Fibroblast of villous mesenchyme (primary cell): Measurements from ENCODE around the gene DAND5. TPM values are rescaled to one million over a fixed set of nuclear protein-coding genes. Genes with fewer than 3 reads are reported as not detected.

ENCODE experiments used
- DNase-seq: peaks from one replicate; pipeline ENCODE4 v3.0.0-alpha.2; 2010; ENCODE audit warnings: low read depth
- H3K4me3 ChIP-seq: 2 replicates; pipeline ENCODE4 v1.5.1; 2011; ENCODE audit warnings: low read depth, mild to moderate bottlenecking, low read length
- total RNA-seq: library from RNA; depleted of rRNA; stranded (reverse); fragments of >200 nt; gene quantifications from 2 replicates; pipeline ENCODE4 v1.2.3, GENCODE V29; 2012
- TF ChIP-seq, protein P1 (sequence below): IDR thresholded peaks from 2 replicates; pipeline ENCODE4 v1.5.1; 2012; ENCODE audit warnings: low read depth, mild to moderate bottlenecking, low read length; ENCODE audit not compliant: insufficient read depth

The DAND5 gene
- total RNA-seq, 1 donor, result not detected

DNA sequence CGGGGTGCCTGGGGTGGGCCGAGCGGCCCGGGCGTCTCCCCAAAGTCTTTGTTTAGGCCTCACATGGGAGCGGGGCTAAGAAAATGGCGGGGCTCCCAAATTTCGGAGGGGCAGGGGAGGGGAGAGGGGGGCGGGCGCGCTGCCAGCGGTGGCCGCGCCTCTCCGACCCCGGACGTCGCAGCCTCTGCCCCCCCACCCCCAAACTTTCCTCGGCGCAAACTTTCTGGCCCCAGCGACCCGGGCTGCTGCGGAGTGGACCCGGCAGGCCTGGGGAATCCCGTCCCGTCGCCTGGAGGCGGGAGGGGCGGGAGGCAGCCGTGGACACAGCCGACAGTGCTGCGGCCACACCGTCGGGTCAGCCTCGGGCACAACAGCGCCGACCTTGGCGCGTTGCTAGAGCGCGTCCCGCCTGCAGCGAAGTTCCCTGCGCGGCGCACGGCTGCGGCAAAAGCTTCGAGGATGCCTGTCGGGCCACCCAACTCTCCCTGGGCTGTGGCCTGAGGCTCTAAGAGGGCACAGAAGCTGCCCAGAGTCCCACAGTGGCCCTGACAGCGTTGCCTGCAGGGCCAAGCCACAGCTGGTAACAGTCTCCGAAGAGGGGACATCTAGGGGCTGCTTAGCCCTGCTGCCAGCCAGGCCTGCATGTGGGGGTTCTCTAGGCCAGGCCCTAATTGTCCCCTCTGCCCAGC is 27.2 kb downstream of the DAND5 start:
- DNase-seq, result no peak
- TF ChIP-seq, protein P1, sequence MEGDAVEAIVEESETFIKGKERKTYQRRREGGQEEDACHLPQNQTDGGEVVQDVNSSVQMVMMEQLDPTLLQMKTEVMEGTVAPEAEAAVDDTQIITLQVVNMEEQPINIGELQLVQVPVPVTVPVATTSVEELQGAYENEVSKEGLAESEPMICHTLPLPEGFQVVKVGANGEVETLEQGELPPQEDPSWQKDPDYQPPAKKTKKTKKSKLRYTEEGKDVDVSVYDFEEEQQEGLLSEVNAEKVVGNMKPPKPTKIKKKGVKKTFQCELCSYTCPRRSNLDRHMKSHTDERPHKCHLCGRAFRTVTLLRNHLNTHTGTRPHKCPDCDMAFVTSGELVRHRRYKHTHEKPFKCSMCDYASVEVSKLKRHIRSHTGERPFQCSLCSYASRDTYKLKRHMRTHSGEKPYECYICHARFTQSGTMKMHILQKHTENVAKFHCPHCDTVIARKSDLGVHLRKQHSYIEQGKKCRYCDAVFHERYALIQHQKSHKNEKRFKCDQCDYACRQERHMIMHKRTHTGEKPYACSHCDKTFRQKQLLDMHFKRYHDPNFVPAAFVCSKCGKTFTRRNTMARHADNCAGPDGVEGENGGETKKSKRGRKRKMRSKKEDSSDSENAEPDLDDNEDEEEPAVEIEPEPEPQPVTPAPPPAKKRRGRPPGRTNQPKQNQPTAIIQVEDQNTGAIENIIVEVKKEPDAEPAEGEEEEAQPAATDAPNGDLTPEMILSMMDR, result peak; percentile 6
- H3K4me3 ChIP-seq, result peak overlapping the region; percentile 76

DNA sequence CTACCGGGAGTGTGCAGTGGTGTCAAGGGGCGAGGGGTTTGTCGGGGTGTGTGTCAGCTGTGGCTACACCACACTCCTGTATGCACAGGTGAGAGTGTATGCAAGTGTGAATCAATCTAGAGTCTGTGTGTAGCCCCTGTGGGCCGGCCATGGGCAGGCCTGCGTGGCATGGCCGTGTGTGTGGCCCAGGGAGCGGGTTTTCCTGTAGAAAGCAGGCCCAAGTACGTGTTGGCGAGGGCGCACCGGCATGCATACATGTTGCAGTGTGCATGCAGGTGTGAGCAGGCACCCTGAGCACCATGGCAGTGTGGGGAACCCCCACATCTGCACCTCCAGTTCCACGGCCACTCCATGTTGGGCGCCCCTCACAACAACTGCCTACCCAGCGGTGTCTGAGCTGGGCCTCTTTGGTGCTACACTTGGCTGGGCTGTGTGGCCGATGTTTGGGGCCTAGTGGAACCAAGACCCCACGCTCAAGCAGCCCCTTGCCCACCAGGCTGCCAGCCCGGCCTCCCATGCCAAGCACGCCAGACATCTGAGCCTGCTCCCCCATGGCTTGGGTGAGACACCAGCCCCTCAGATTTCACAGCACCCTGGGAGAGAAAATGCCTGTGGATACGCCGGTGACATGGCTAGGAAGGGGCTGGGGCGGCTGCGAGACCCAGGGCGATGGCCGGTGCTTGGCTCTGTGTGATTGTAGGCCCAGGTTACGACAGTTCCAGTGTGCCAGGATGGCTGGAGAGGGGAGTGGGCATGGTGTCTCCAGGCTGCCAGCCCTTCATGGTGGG is 28.0 kb downstream of the DAND5 start:
- peak overlapping the region; percentile 76 for H3K4me3 ChIP-seq
- TF ChIP-seq, protein P1, result no peak
- DNase-seq, result no peak

DNA sequence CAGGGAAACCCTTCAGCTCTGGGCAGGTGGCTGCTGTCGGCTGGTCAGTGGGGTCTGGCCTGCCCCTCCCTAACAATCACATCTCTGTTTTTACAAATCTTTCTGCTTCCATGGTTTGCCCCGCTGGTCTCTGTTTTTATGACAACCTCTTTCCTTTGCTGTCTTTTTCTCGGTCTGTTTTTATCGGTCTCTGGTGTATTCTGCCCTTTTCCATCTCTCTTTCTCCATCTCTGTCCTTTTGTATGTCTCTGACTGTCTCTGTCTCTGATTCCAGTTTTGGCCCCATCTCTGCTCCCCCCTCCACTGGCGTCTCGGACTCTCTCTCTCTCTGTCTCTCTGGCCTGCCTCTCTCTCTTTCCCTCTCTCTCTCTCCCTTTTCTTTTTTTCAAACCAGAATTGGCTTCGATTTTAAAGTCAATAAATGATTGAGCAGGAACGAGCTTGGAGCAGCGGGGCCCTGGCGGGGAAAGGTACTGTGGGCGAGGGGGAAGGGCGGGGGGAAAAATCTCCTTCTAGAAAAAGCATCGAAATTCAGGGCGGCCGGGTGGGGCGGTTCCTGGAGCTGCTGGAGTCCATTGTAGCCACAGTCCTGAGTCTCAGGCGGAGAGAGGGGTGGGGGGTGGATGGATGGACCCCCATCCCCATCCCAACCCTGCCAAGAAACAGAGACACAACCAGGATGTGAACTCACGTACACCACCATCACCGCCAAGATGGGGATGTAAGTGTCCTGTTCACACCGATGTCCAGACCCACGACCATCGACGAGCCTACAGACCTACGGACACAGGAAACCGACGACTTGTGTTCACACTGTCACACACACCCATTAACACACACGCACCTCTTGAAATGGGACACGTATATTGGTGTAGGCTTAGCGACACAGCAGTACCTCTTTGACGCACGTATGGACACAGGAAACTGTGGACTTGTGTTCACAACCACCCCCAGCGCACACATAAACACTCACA is 28.9 kb downstream of the DAND5 start:
- no peak for DNase-seq
- H3K4me3 ChIP-seq, result no peak overlapping the region
- TF ChIP-seq, protein P1, result no peak

DNA sequence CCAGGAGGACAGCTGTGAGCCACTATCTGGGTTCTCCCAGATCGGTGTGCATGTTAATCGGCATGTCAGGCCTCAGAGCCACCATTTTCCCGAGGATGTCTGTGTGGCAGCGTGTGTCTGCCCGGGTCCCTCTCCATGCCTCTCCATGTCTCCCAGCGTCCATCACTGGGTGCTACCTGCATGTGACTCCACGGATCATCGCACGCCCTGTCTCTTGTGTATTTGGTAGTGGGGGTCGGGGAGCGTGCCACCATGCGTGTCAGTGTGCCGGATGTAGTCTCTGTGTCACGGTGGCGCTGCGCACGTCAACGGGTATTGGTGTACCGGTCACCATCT is 31.8 kb downstream of the DAND5 start:
- no peak overlapping the region for H3K4me3 ChIP-seq
- TF ChIP-seq, protein P1, result no peak
- DNase-seq, result no peak

DNA sequence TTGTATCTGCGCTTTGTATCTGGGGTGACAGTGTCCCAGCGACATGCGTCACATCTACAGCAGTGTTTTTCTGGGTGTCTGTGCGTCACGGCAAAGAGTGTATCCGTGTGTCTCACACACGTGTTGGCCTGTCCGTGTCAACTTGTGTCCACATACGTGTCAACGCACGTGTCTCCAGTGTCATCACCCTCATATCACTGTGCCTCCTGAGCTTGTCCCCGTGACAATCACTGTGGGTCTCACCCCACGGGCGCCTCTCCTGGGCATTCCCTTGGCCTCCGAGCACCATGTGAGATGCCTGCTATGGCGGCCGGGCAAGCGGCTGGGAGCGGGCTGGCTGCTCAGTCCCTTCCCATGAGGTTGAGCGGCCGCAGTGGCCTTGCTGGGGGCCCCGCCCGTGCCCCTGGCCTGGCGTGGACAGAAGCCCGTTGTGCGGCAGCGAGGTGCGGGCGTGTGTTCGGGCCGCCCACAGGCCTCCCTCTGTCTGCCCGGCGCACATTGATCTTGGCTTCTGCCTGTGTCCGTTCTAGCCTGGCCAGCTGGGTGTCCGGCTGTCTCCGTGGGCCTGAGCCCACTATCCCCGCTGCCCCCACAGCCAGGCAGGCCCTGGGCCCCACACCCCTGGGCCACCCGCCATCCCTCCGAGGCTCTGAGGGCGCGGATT is 32.3 kb downstream of the DAND5 start:
- TF ChIP-seq, protein P1, result no peak

DNA sequence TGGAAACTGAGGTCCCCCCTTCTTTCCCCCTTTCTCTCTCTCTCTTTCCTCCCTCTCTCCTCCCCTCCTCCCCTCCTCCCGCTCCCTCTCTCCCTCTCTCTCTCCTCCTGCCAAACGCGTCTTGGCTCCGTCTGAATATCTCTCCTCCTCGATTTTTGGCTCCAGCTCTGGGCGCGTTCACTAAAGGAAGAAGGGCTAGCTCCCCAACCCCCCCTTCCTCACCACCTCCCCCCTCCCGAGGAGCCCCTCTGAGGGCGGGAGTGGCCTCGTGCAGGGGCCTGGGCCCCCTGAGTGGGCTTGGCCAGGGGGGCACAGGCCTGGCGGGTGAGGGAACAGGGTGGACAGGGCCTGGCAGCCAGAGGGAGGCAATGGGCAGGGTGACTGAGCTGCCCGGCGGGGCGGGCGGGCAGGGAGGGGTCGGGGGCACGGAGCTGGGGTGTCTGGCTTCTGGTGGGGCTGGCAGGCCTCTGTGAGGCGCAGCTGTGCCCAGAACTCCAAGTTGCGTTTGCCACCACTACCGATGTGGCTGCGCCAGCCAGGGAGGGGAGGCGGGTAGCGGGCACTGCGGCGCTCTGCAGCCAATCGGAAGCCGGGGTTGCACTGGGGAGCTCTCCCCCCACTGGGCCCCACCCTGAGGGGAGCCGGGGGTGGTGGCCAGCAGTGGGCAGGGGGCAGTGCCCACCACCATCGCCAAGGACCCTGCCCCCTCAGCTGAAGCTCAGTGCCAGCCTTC is 33.0 kb downstream of the DAND5 start:
- no peak for DNase-seq
- TF ChIP-seq, protein P1, result no peak
- no peak overlapping the region for H3K4me3 ChIP-seq

More for the DNA sequence above, 32.3 kb downstream of the DAND5 start:
- no peak overlapping the region for H3K4me3 ChIP-seq
- DNase-seq, result no peak
